H7 (cell line): ENCODE results near the gene FOXG1. TPM values are rescaled to one million over a fixed set of nuclear protein-coding genes. Genes with fewer than 3 reads are reported as not detected.

Experiments
- DNase-seq: peaks from one replicate; pipeline ENCODE4 v3.0.0; 2012
- H3K27me3 ChIP-seq: 2 replicates; pipeline ENCODE4 v1.6.0; 2011; ENCODE audit warnings: mild to moderate bottlenecking, low read length; ENCODE audit not compliant: control insufficient read depth, insufficient read depth
- H3K36me3 ChIP-seq: replicated peaks from 2 replicates; pipeline ENCODE4 v1.5.1; 2011; ENCODE audit warnings: low read length; ENCODE audit not compliant: control insufficient read depth, insufficient read depth
- H3K4me3 ChIP-seq: 2 replicates; pipeline ENCODE4 v1.5.1; 2011; ENCODE audit warnings: low read depth, mild to moderate bottlenecking, control low read depth, low read length, moderate library complexity; ENCODE audit not compliant: insufficient read depth
- total RNA-seq: library from RNA; depleted of rRNA; stranded (reverse); fragments of >200 nt; shearing (Covaris generic); gene quantifications from 2 replicates; pipeline ENCODE4 v1.2.3, GENCODE V29; 2014

Gene FOXG1
- total RNA-seq, 1 experiment from 2014 or later, result 0.14 TPM

DNA sequence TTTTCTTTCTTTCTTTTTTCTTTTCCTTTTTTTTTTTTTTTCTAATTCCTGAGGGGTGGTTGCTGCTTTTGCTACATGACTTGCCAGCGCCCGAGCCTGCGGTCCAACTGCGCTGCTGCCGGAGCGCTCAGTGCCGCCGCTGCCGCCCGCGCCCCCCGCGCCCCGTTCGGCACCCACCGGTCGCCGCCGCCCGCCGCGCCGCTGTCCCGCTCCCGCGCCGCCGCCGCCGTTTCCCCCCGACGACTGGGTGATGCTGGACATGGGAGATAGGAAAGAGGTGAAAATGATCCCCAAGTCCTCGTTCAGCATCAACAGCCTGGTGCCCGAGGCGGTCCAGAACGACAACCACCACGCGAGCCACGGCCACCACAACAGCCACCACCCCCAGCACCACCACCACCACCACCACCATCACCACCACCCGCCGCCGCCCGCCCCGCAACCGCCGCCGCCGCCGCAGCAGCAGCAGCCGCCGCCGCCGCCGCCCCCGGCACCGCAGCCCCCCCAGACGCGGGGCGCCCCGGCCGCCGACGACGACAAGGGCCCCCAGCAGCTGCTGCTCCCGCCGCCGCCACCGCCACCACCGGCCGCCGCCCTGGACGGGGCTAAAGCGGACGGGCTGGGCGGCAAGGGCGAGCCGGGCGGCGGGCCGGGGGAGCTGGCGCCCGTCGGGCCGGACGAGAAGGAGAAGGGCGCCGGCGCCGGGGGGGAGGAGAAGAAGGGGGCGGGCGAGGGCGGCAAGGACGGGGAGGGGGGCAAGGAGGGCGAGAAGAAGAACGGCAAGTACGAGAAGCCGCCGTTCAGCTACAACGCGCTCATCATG lies 654 bp downstream of the FOXG1 start:
- H3K36me3 ChIP-seq, result no peaks in the 10 kb centered on the region
- DNase-seq, result peak; percentile 68
- peaks cover 92% of the 10 kb centered on the region for H3K27me3 ChIP-seq
- H3K4me3 ChIP-seq, result peak overlapping the region; percentile 33

DNA sequence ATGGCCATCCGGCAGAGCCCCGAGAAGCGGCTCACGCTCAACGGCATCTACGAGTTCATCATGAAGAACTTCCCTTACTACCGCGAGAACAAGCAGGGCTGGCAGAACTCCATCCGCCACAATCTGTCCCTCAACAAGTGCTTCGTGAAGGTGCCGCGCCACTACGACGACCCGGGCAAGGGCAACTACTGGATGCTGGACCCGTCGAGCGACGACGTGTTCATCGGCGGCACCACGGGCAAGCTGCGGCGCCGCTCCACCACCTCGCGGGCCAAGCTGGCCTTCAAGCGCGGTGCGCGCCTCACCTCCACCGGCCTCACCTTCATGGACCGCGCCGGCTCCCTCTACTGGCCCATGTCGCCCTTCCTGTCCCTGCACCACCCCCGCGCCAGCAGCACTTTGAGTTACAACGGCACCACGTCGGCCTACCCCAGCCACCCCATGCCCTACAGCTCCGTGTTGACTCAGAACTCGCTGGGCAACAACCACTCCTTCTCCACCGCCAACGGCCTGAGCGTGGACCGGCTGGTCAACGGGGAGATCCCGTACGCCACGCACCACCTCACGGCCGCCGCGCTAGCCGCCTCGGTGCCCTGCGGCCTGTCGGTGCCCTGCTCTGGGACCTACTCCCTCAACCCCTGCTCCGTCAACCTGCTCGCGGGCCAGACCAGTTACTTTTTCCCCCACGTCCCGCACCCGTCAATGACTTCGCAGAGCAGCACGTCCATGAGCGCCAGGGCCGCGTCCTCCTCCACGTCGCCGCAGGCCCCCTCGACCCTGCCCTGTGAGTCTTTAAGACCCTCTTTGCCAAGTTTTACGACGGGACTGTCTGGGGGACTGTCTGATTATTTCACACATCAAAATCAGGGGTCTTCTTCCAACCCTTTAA lies 1.5 kb downstream of the FOXG1 start:
- Histone ChIP-seq H3K4me3 (peak overlapping the region; percentile 22; the same call in 1 of the 2 replicates), H3K27me3 (peaks cover 92% of the 10 kb centered on the region)
- DNase-seq, result peak; percentile 90

DNA sequence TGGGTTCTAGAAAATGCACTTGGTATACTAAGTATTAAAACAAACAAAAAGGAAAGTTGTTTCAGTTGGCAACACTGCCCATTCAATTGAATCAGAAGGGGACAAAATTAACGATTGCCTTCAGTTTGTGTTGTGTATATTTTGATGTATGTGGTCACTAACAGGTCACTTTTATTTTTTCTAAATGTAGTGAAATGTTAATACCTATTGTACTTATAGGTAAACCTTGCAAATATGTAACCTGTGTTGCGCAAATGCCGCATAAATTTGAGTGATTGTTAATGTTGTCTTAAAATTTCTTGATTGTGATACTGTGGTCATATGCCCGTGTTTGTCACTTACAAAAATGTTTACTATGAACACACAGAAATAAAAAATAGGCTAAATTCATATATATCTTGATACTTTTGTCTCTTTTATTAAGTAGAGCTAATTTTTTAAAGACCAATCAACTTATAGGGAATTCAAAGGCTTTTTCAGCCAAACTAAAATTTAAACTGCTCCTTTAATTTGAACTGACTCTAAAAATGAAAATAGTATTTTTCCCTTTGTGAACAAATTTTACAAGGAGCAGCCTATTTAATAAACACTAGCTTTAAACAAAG lies 2.8 kb downstream of the FOXG1 start:
- no peaks in the 10 kb centered on the region for H3K36me3 ChIP-seq
- DNase-seq, result no peak
- H3K4me3 ChIP-seq, result no peak overlapping the region
- peaks cover 92% of the 10 kb centered on the region for H3K27me3 ChIP-seq

More for the DNA sequence above, 1.5 kb downstream of the FOXG1 start:
- no peaks in the 10 kb centered on the region for H3K36me3 ChIP-seq

DNA sequence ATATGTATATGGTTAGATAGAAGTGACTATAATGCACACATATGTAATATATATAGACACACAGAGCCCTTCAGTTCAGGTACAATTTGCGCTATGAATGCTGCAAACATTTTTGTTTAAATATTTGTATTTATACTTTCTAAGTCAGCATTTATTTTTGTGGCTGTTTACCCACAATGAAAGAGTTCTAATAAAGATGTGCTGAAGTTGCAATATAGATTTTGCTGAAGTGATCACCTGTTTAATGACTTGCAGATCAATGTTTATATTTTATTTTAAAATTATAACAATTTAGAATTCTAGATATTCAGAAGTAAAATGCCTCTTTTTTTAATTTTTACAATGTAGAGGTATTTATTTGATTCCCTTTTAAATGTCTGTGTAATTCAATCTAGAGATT lies 3.5 kb downstream of the FOXG1 start:
- Histone ChIP-seq H3K4me3 (no peak overlapping the region), H3K27me3 (peaks cover 92% of the 10 kb centered on the region), H3K36me3 (no peaks in the 10 kb centered on the region)
- DNase-seq, result no peak

DNA sequence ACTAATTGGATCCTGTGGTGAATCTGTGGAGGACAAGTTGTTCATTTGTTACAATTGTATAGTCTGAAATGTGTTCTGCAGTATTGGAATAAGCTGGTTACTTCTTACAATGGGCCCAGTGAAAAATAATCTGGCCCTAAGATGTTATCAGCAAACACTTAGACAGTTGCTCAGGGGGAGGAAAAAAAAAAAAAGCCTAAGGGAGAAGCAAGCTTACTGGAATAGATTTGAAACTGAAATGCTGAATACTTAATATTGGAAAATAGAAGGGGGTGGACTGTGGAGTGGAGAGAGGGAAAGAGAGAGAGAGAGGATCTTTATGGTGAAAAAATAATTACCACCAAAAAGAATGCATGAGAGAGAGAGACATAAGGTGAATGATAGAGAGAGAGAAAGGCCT lies 4.0 kb downstream of the FOXG1 start:
- Histone ChIP-seq H3K4me3 (no peak overlapping the region), H3K27me3 (peaks cover 92% of the 10 kb centered on the region), H3K36me3 (no peaks in the 10 kb centered on the region)
- DNase-seq, result no peak

DNA sequence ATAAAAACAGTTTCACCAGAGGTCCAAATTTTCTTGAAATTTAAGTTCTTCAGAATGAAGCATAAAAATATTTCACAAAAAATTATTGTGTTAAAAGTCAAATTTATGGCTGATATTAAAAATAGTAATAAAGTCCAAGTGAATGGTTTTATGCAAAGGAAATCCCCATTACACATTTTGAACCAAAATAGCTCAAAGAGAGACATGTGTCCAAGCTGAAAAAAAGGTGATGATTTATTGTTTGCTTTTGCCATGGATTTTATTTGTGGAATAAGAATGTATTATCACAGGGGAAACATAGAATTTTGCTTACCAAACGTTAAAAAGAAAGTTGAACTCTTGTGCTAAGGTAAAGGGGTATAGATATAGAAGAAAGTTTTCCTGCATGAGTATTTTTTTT lies 4.6 kb downstream of the FOXG1 start:
- DNase-seq, result no peak
- H3K4me3 ChIP-seq, result no peak overlapping the region
- H3K27me3 ChIP-seq, result peaks cover 92% of the 10 kb centered on the region
- H3K36me3 ChIP-seq, result no peaks in the 10 kb centered on the region

DNA sequence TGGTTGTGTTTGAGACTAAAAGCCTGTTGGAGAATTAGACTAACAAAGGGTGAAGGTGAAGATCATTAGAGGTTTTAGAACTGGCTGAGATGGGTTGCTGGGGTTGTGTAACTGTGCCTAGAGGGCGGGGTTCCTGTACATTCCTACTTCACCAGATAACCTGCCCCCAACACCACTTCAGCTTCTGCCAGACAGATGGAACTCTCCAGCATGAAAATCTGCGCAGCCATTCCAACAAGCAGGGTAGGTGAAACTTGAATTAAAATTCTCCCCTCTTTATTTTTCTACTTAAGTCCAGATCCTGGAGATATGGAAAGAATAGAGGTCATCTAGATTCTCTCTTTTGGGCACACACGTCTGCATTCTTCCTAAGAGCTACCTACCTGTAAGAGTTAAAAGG lies 6.0 kb downstream of the FOXG1 start:
- peaks cover 100% of the 10 kb centered on the region for H3K27me3 ChIP-seq
- DNase-seq, result no peak
- H3K4me3 ChIP-seq, result no peak overlapping the region

DNA sequence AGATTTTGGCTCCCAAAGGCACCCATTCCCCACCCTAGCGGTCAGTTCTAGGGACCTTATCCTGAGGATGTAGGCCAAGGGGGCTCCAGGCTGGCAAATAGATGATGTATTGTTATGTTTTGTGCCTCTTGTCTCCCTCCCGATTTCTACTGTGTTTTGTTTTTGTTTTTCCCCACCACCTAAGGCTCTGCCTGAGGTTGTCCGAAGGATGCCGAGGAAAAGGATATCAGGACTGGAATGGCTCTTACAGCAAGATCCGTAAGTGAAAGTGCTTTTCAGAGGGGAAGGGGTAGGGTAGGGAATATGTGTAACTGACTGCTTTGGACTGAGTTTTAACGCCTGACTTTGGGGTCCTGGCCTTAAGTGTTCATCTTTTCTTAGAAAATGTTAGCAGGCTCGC lies 6.6 kb downstream of the FOXG1 start:
- no peak overlapping the region for H3K4me3 ChIP-seq
- peak; percentile 59 for DNase-seq
- H3K36me3 ChIP-seq, result no peaks in the 10 kb centered on the region
- peaks cover 100% of the 10 kb centered on the region for H3K27me3 ChIP-seq

More for the DNA sequence above, 6.0 kb downstream of the FOXG1 start:
- no peaks in the 10 kb centered on the region for H3K36me3 ChIP-seq

DNA sequence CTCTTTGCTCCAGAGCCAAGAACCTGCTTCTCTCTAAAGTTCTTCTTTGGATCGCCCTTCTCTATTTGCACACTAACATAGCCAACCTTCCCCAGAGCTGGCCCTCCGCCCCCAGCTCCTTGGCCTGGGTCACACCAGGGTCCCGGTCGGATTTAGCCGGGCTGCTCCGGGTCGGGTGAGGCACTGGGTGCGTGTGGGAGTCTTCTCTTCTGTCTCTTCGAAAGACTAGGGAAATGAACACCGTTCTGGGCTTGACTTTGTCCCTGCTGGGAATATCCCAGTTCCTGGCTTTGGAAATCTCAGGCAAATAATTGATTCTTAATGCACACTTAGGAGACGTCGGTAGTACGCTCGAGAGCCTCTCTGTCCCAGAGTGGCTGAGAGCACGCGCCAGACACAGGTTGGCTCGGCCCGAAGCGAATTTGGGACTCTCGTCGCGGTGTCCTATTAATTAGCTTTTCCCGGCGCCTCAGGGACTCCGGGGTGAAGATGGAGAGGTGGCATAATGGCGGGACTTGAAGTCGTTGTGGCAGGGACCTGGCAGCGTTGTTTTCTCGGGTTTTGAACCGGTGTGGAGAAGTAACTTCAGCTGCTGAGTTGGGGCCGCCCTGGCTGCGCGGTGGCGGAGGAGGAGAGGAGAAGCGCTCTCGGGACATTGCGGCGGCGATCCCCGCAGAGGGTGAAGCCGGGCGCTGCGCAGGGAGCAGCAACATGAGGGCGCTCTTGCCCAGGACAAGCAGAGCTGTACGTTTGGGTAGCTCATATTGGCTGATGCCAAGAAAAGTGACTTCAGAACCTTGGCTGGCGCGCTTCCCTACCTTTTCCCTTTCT lies 7.5 kb downstream of the FOXG1 start:
- peaks cover 100% of the 10 kb centered on the region for H3K27me3 ChIP-seq
- no peak overlapping the region; the same call in 1 of the 2 replicates for H3K4me3 ChIP-seq

DNA sequence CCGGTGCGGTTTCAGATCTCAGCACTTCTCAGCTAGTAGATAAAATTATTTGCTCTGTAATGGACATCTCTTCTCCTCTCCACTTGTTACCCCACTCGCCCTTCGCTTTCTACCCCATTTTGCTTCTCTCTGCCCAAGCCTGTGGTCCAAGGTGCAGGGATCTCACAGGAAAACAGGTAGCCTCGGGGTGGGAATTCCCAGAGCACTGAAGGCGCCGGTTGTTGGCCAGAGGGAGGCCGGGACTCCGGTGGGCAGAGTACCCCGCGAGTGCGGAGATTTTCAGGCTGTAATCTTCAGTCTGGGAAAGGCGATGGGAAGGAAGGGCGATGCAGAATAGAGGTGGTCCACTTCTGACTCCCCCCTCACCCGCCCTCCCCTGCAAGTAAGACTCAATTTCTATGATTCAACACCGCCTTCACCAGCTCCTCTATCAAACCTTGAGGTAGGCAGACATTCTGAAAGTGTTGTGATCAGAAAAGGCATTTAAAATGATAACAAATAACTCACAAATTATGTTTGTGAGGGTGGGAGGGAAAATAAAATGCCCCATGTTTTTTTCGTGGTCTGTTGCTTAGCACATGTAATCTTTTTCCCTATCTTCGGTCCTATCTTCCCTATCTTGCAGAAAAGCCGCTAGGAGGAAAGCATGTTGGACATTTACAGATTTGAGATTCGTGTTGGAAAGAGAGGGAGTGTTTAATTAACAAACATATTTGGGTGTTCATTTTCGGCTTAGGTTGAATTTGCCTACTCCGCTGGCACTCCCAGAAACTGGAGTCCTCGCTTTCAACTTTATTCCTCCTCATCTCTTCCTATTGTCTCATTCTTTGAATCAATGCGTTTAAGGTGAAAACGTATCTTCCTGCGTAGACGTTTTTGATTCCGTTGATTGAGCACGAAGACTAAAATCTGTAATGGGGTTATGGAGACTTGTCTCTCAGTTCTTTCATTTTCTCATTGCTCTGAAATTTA lies 8.5 kb downstream of the FOXG1 start:
- no peak overlapping the region for H3K4me3 ChIP-seq
- peak; percentile 47 for DNase-seq
- peaks cover 100% of the 10 kb centered on the region for H3K27me3 ChIP-seq
- no peaks in the 10 kb centered on the region for H3K36me3 ChIP-seq

More for the DNA sequence above, 7.5 kb downstream of the FOXG1 start:
- no peaks in the 10 kb centered on the region for H3K36me3 ChIP-seq
- DNase-seq, result peak; percentile 89

DNA sequence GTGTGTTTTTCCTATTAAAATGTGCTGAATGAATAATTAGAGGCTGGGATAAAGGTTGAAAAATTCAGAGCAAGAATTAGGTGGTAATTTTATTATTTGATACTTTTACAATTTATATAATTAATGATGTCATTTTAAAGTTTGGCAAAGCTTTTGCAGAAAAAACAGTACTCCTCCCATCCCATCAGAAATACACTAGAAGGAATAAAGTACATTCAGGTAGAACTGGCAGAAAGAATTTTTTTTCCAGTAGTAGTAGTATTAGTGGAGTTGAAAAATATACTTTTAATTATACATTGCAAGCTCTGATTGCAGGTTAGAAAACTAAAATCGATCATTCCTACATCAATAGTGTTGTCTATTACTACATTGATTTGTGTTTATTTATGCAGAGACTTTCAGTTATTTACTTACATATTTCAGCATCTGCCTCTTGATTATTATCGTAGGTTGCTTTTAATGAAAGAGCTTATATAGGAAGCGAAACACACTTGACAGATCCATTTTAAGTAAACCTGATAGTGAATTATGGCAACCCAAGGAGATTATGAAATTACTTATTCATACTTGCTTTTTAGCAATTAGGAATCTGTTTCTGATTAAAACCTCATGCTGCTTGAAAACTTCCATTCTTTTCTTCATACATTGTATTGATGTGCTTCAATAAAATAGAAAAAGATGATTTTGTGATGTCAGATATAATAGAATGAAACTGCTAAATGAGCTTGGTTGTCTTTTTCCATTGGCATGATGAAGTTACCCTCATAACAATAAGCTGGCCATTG lies 10.1 kb downstream of the FOXG1 start:
- DNase-seq, result no peak
- Histone ChIP-seq H3K36me3 (no peaks in the 10 kb centered on the region), H3K27me3 (peaks cover 100% of the 10 kb centered on the region), H3K4me3 (no peak overlapping the region)

DNA sequence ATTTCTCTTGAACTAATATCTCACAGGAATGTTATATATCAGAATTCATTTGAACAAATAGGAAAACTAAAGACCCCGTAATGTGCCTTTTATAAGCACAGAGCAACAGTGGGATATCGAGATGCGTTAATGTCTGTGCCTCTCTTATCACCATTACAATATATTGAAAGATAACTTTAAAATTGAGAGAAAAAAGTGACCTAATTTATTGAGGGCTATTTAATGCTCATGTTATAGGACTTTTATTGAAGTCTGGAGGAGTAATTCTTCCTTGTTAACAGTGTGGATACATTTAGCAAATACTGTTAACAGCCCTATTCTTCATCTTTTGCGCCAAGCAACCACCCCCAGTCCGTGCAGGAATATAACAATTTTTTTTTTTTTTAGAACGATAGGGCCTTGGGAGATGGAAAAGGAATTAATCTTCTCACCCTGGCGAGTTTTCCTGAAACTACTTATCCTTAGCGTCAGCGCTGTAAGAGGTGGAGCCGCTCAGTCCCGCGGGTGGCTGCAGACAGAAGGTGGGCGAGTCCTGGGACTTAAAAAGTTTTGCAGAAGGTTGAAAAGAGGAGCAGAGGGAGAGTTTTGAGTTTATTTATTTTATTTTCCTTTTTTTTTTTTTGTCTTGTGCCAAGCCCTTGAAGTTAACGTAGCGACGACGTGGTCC lies 11.0 kb downstream of the FOXG1 start:
- H3K4me3 ChIP-seq, result no peak overlapping the region
- no peak for DNase-seq
- peaks cover 100% of the 10 kb centered on the region for H3K27me3 ChIP-seq
- no peaks in the 10 kb centered on the region for H3K36me3 ChIP-seq
